Activated naive CD4-positive, alpha-beta T cell treated with anti-CD3 and anti-CD28 coated beads, Interleukin-2, amount 50 U/mL, for 24 hours (primary cell): ENCODE results near the gene RTL3.
A peak's percentile ranks its signal among the peaks of the same experiment; 100 is the strongest.

Experiments
- H3K27ac Mint-ChIP-seq: one replicate; pipeline ENCODE4 v1.8.0; 2021; ENCODE audit warnings: mild to moderate bottlenecking, mixed read lengths
- H3K27me3 Mint-ChIP-seq: one replicate; pipeline ENCODE4 v1.8.0; 2021; ENCODE audit warnings: mixed read lengths
- H3K36me3 Mint-ChIP-seq: one replicate; pipeline ENCODE4 v1.8.0; 2021; ENCODE audit warnings: mixed read lengths
- H3K4me1 Mint-ChIP-seq: one replicate; pipeline ENCODE4 v1.8.0; 2021; ENCODE audit warnings: mixed read lengths
- H3K4me3 Mint-ChIP-seq: one replicate; pipeline ENCODE4 v1.8.0; 2021; ENCODE audit warnings: mild to moderate bottlenecking, mixed read lengths
- H3K9me3 Mint-ChIP-seq: one replicate; pipeline ENCODE4 v1.8.0; 2021; ENCODE audit warnings: mixed read lengths

Gene RTL3

GRCh38 chrX:78658845-78659744 is at the start of gene RTL3:
TSS of gene RTL3 (minus strand) at chrX:78659328. CDS start at chrX:78658420, 908 bp downstream.
- H3K36me3 Mint-ChIP-seq: no peaks in the 10 kb centered on the region
- H3K4me1 Mint-ChIP-seq: peaks cover 4% of the 10 kb centered on the region
- no peak within 1 kb of the TSS for H3K4me3 Mint-ChIP-seq
- no peaks in the 10 kb centered on the region for H3K9me3 Mint-ChIP-seq
- no peak within 1 kb of the TSS for H3K27ac Mint-ChIP-seq
- H3K27me3 Mint-ChIP-seq: no peaks in the 10 kb centered on the region

GRCh38 chrX:78708816-78709215 is 49.7 kb upstream of the RTL3 start:
- Mint-ChIP-seq H3K36me3 (no peaks in the 10 kb centered on the region), H3K9me3 (no peaks in the 10 kb centered on the region), H3K4me1 (no peaks in the 10 kb centered on the region), H3K27me3 (no peaks in the 10 kb centered on the region), H3K4me3 (no peak overlapping the region), H3K27ac (no peak overlapping the region)

- Mint-ChIP-seq H3K9me3 (no peaks in the 10 kb centered on the region), H3K36me3 (no peaks in the 10 kb centered on the region), H3K4me3 (no peak overlapping the region), H3K4me1 (no peaks in the 10 kb centered on the region), H3K27me3 (no peaks in the 10 kb centered on the region), H3K27ac (no peak overlapping the region)
These were observed 49.1 kb upstream of the RTL3 start for GRCh38 chrX:78708262-78708661.

GRCh38 chrX:78706071-78706470 is 46.9 kb upstream of the RTL3 start:
- no peaks in the 10 kb centered on the region for H3K36me3 Mint-ChIP-seq
- H3K9me3 Mint-ChIP-seq: no peaks in the 10 kb centered on the region
- H3K4me3 Mint-ChIP-seq: no peak overlapping the region
- H3K4me1 Mint-ChIP-seq: no peaks in the 10 kb centered on the region
- H3K27ac Mint-ChIP-seq: no peak overlapping the region
- H3K27me3 Mint-ChIP-seq: no peaks in the 10 kb centered on the region

- no peaks in the 10 kb centered on the region for H3K9me3 Mint-ChIP-seq
- no peaks in the 10 kb centered on the region for H3K36me3 Mint-ChIP-seq
- no peak overlapping the region for H3K4me3 Mint-ChIP-seq
- no peak overlapping the region for H3K27ac Mint-ChIP-seq
- no peaks in the 10 kb centered on the region for H3K4me1 Mint-ChIP-seq
- H3K27me3 Mint-ChIP-seq: no peaks in the 10 kb centered on the region
These were observed 34.4 kb upstream of the RTL3 start for GRCh38 chrX:78693536-78693935.

- no peaks in the 10 kb centered on the region for H3K9me3 Mint-ChIP-seq
- H3K4me1 Mint-ChIP-seq: no peaks in the 10 kb centered on the region
- H3K36me3 Mint-ChIP-seq: no peaks in the 10 kb centered on the region
- no peaks in the 10 kb centered on the region for H3K27me3 Mint-ChIP-seq
- H3K27ac Mint-ChIP-seq: no peak overlapping the region
- H3K4me3 Mint-ChIP-seq: no peak overlapping the region
These were observed 33.9 kb upstream of the RTL3 start for GRCh38 chrX:78693012-78693411.

GRCh38 chrX:78687586-78687985 is 28.5 kb upstream of the RTL3 start:
- Mint-ChIP-seq H3K4me3 (no peak overlapping the region), H3K36me3 (no peaks in the 10 kb centered on the region), H3K27ac (no peak overlapping the region), H3K4me1 (no peaks in the 10 kb centered on the region), H3K27me3 (no peaks in the 10 kb centered on the region), H3K9me3 (no peaks in the 10 kb centered on the region)

- Mint-ChIP-seq H3K27ac (no peak overlapping the region), H3K27me3 (no peaks in the 10 kb centered on the region)
These were observed 14.1 kb upstream of the RTL3 start for GRCh38 chrX:78673246-78673645.

GRCh38 chrX:78665342-78665741 is 6.2 kb upstream of the RTL3 start:
- Mint-ChIP-seq H3K27me3 (no peaks in the 10 kb centered on the region), H3K9me3 (no peaks in the 10 kb centered on the region), H3K4me3 (no peak overlapping the region), H3K27ac (no peak overlapping the region), H3K4me1 (no peaks in the 10 kb centered on the region), H3K36me3 (peaks cover 2% of the 10 kb centered on the region)

More at GRCh38 chrX:78673246-78673645, 14.1 kb upstream of the RTL3 start:
- H3K36me3 Mint-ChIP-seq: peaks cover 2% of the 10 kb centered on the region
- H3K9me3 Mint-ChIP-seq: no peaks in the 10 kb centered on the region
- no peak overlapping the region for H3K4me3 Mint-ChIP-seq
- H3K4me1 Mint-ChIP-seq: no peaks in the 10 kb centered on the region

- no peak overlapping the region for H3K4me3 Mint-ChIP-seq
- peaks cover 4% of the 10 kb centered on the region for H3K4me1 Mint-ChIP-seq
- no peaks in the 10 kb centered on the region for H3K27me3 Mint-ChIP-seq
- H3K9me3 Mint-ChIP-seq: no peaks in the 10 kb centered on the region
- H3K36me3 Mint-ChIP-seq: no peaks in the 10 kb centered on the region
- H3K27ac Mint-ChIP-seq: no peak overlapping the region
These were observed 2.7 kb upstream of the RTL3 start for GRCh38 chrX:78661836-78662235.

GRCh38 chrX:78659955-78660354 is 827 bp upstream of the RTL3 start:
- H3K27me3 Mint-ChIP-seq: no peaks in the 10 kb centered on the region
- no peaks in the 10 kb centered on the region for H3K9me3 Mint-ChIP-seq
- no peak overlapping the region for H3K27ac Mint-ChIP-seq
- no peaks in the 10 kb centered on the region for H3K36me3 Mint-ChIP-seq
- no peak overlapping the region for H3K4me3 Mint-ChIP-seq
- H3K4me1 Mint-ChIP-seq: peaks cover 4% of the 10 kb centered on the region

- Mint-ChIP-seq H3K27me3 (no peaks in the 10 kb centered on the region), H3K36me3 (no peaks in the 10 kb centered on the region), H3K27ac (no peak overlapping the region), H3K9me3 (no peaks in the 10 kb centered on the region), H3K4me3 (no peak overlapping the region), H3K4me1 (peaks cover 6% of the 10 kb centered on the region)
These were observed 714 bp downstream of the RTL3 start for GRCh38 chrX:78658414-78658813.

GRCh38 chrX:78655642-78656041 is 3.5 kb downstream of the RTL3 start:
- H3K27me3 Mint-ChIP-seq: no peaks in the 10 kb centered on the region
- H3K4me1 Mint-ChIP-seq: peaks cover 24% of the 10 kb centered on the region
- H3K36me3 Mint-ChIP-seq: no peaks in the 10 kb centered on the region
- H3K9me3 Mint-ChIP-seq: no peaks in the 10 kb centered on the region
- no peak overlapping the region for H3K4me3 Mint-ChIP-seq
- no peak overlapping the region for H3K27ac Mint-ChIP-seq

GRCh38 chrX:78653118-78653822 is 5.9 kb downstream of the RTL3 start:
- Mint-ChIP-seq H3K4me1 (peaks cover 29% of the 10 kb centered on the region), H3K36me3 (peaks cover under 1% of the 10 kb centered on the region), H3K27me3 (no peaks in the 10 kb centered on the region), H3K9me3 (no peaks in the 10 kb centered on the region), H3K27ac (no peak overlapping the region), H3K4me3 (peak overlapping the region; percentile 11)

- H3K4me1 Mint-ChIP-seq: peaks cover 27% of the 10 kb centered on the region
- peaks cover 3% of the 10 kb centered on the region for H3K36me3 Mint-ChIP-seq
- peaks cover 10% of the 10 kb centered on the region for H3K9me3 Mint-ChIP-seq
- H3K27me3 Mint-ChIP-seq: no peaks in the 10 kb centered on the region
- peak overlapping the region; percentile 49 for H3K4me3 Mint-ChIP-seq
- peak overlapping the region; percentile 71 for H3K27ac Mint-ChIP-seq
These were observed 8.2 kb downstream of the RTL3 start for GRCh38 chrX:78650906-78651437.

- peak overlapping the region; percentile 53 for H3K27ac Mint-ChIP-seq
- peaks cover 16% of the 10 kb centered on the region for H3K9me3 Mint-ChIP-seq
- peaks cover 14% of the 10 kb centered on the region for H3K4me1 Mint-ChIP-seq
- peaks cover 3% of the 10 kb centered on the region for H3K36me3 Mint-ChIP-seq
- H3K27me3 Mint-ChIP-seq: no peaks in the 10 kb centered on the region
- H3K4me3 Mint-ChIP-seq: peak overlapping the region; percentile 11
These were observed 15.3 kb downstream of the RTL3 start for GRCh38 chrX:78643874-78644273.
